H9 (cell line): ENCODE results near the gene CD58. TPM values are rescaled to one million over a fixed set of nuclear protein-coding genes. Genes with fewer than 3 reads are reported as not detected.

Experiments
- DNase-seq: peaks from one replicate; pipeline ENCODE4 v3.0.0-alpha.2; 2017
- H2AFZ ChIP-seq: one replicate; pipeline ENCODE4 v1.6.1; 2013; ENCODE audit warnings: mild to moderate bottlenecking, low read length, control low read depth, moderate library complexity
- H2AK5ac ChIP-seq: 2 replicates; pipeline ENCODE4 v1.6.1; 2013; ENCODE audit warnings: low read length, control low read depth, mixed read lengths; ENCODE audit not compliant: insufficient read length
- H2BK120ac ChIP-seq: one replicate; pipeline ENCODE4 v1.6.1; 2013; ENCODE audit warnings: low read depth, mild to moderate bottlenecking, low read length, control low read depth, inconsistent platforms; ENCODE audit not compliant: poor library complexity, severe bottlenecking
- H2BK12ac ChIP-seq: 2 replicates; pipeline ENCODE4 v1.6.1; 2013; ENCODE audit warnings: low read length, control low read depth, mixed read lengths, low read depth; ENCODE audit not compliant: insufficient read length
- H2BK15ac ChIP-seq: 2 replicates; pipeline ENCODE4 v1.6.1; 2013; ENCODE audit warnings: low read depth, low read length, control low read depth
- H2BK20ac ChIP-seq: one replicate; pipeline ENCODE4 v1.6.1; 2013; ENCODE audit warnings: low read depth, mild to moderate bottlenecking, low read length, control low read depth, inconsistent platforms; ENCODE audit not compliant: poor library complexity, severe bottlenecking
- H2BK5ac ChIP-seq: 2 replicates; pipeline ENCODE4 v1.6.1; 2013; ENCODE audit warnings: low read length, control low read depth, mixed read lengths; ENCODE audit not compliant: insufficient read length
- H3K14ac ChIP-seq: 2 replicates; pipeline ENCODE4 v1.6.1; 2013; ENCODE audit warnings: low read length, control low read depth; ENCODE audit not compliant: insufficient read depth
- H3K18ac ChIP-seq: 2 replicates; pipeline ENCODE4 v1.6.1; 2013; ENCODE audit warnings: low read depth, mild to moderate bottlenecking, mixed read lengths, low read length, control low read depth; ENCODE audit not compliant: insufficient read length
- H3K23ac ChIP-seq: 2 replicates; pipeline ENCODE4 v1.6.1; 2013; ENCODE audit warnings: low read length, control low read depth, mixed read lengths, low read depth; ENCODE audit not compliant: insufficient read length
- H3K23me2 ChIP-seq: 2 replicates; pipeline ENCODE4 v1.6.1; 2013; ENCODE audit warnings: low read depth, mild to moderate bottlenecking, mixed read lengths, low read length, control low read depth; ENCODE audit not compliant: insufficient read length, poor library complexity, severe bottlenecking
- H3K27ac ChIP-seq: 2 replicates; pipeline ENCODE4 v1.5.1; 2013; ENCODE audit warnings: low read length, control low read depth, mixed read lengths, low read depth; ENCODE audit not compliant: insufficient read length
- H3K27me3 ChIP-seq: 2 replicates; pipeline ENCODE4 v1.6.1; 2013; ENCODE audit warnings: low read length, control low read depth, inconsistent platforms; ENCODE audit not compliant: insufficient read depth
- H3K4ac ChIP-seq: 2 replicates; pipeline ENCODE4 v1.6.1; 2013; ENCODE audit warnings: low read depth, mild to moderate bottlenecking, control low read depth, inconsistent platforms, low read length, moderate library complexity
- H3K4me1 ChIP-seq: 2 replicates; pipeline ENCODE4 v1.6.1; 2013; ENCODE audit warnings: low read length, control low read depth, inconsistent platforms; ENCODE audit not compliant: insufficient read depth
- H3K4me2 ChIP-seq: 2 replicates; pipeline ENCODE4 v1.6.1; 2013; ENCODE audit warnings: low read length, control low read depth, mixed read lengths; ENCODE audit not compliant: insufficient read length, insufficient read depth
- H3K56ac ChIP-seq: 2 replicates; pipeline ENCODE4 v1.6.1; 2013; ENCODE audit warnings: low read depth, mild to moderate bottlenecking, mixed read lengths, low read length, control low read depth; ENCODE audit not compliant: insufficient read length
- H3K79me1 ChIP-seq: 2 replicates; pipeline ENCODE4 v1.6.1; 2013; ENCODE audit warnings: low read depth, mild to moderate bottlenecking, moderate library complexity, low read length, control low read depth, inconsistent platforms; ENCODE audit not compliant: insufficient read depth, poor library complexity, severe bottlenecking
- H3K79me2 ChIP-seq: 2 replicates; pipeline ENCODE4 v1.6.1; 2013; ENCODE audit warnings: low read length, control low read depth, inconsistent platforms; ENCODE audit not compliant: insufficient read depth
- H3K9ac ChIP-seq: 2 replicates; pipeline ENCODE4 v1.6.1; 2013; ENCODE audit warnings: low read length, control low read depth, mixed read lengths; ENCODE audit not compliant: insufficient read length; ENCODE audit errors: extremely low read depth
- H3K9me3 ChIP-seq: one replicate; pipeline ENCODE4 v1.6.1; 2013; ENCODE audit warnings: low read depth, low read length, inconsistent platforms; ENCODE audit not compliant: control insufficient read depth
- H3T11ph ChIP-seq: one replicate; pipeline ENCODE4 v1.6.1; 2013; ENCODE audit warnings: mild to moderate bottlenecking, low read length, control low read depth, inconsistent platforms
- H4K20me1 ChIP-seq: one replicate; pipeline ENCODE4 v1.6.1; 2013; ENCODE audit not compliant: control insufficient read depth, insufficient read length, insufficient read depth
- H4K5ac ChIP-seq: 2 replicates; pipeline ENCODE4 v1.6.1; 2013; ENCODE audit warnings: low read depth, mild to moderate bottlenecking, mixed read lengths, low read length, control low read depth; ENCODE audit not compliant: insufficient read length
- H4K8ac ChIP-seq: replicated peaks from 2 replicates; pipeline ENCODE4 v1.6.1; 2013; ENCODE audit warnings: low read length, control low read depth, mixed read lengths, low read depth; ENCODE audit not compliant: insufficient read length
- H4K91ac ChIP-seq: 2 replicates; pipeline ENCODE4 v1.6.1; 2013; ENCODE audit warnings: low read depth, mild to moderate bottlenecking, moderate library complexity, mixed read lengths, low read length, control low read depth; ENCODE audit not compliant: insufficient read length
- H3K27ac Mint-ChIP-seq, 3 experiments: 2 replicates in 2 of 3; 3 replicates in 1 of 3; pipeline ENCODE4 v1.8.0; 2020 to 2021; ENCODE audit warnings: mixed read lengths in 3 of 3, mild to moderate bottlenecking in 1 of 3, moderate library complexity in 1 of 3
- H3K27me3 Mint-ChIP-seq: 2 replicates; pipeline ENCODE4 v1.8.0; 2021; ENCODE audit warnings: low read depth, mild to moderate bottlenecking, moderate library complexity, mixed read lengths
- H3K36me3 Mint-ChIP-seq, 3 experiments: 2 replicates in 2 of 3; 3 replicates in 1 of 3; pipeline ENCODE4 v1.8.0; 2020 to 2021; ENCODE audit warnings: low read depth in 3 of 3, mixed read lengths in 3 of 3; ENCODE audit not compliant: insufficient read depth in 1 of 3
- H3K4me1 Mint-ChIP-seq, 2 experiments: 2 replicates each; pipeline ENCODE4 v1.8.0; 2020; ENCODE audit warnings: mixed read lengths in 2 of 2
- H3K4me3 Mint-ChIP-seq, 2 experiments: 2 replicates in 1 of 2; 3 replicates in 1 of 2; pipeline ENCODE4 v1.8.0; 2020 to 2021; ENCODE audit warnings: mild to moderate bottlenecking in 2 of 2, mixed read lengths in 2 of 2, moderate library complexity in 1 of 2
- H3K9me3 Mint-ChIP-seq, 2 experiments: 2 replicates in 1 of 2; 3 replicates in 1 of 2; pipeline ENCODE4 v1.8.0; 2020; ENCODE audit warnings: mild to moderate bottlenecking in 2 of 2, mixed read lengths in 2 of 2, moderate library complexity in 1 of 2
- WGBS: extraction: QIAGEN DNeasy Blood & Tissue Kit; methylation state at CpG from one replicate; pipeline ENCODE4 v1.1.7; 2013; ENCODE audit warnings: missing lambda C conversion rate, low lambda C conversion rate, mixed read lengths; ENCODE audit not compliant: insufficient read length; ENCODE audit errors: extremely low coverage; 5-methylcytosine and 5-hydroxymethylcytosine counted together
- total RNA-seq: library from RNA; stranded (reverse); gene quantifications from 2 replicates; pipeline ENCODE4 v1.2.1, GENCODE V29; 2021
- TF ChIP-seq, protein P1 (sequence below): fragments of 200-600 bp; sonication (generic); conservative IDR thresholded peaks from 3 replicates; pipeline ENCODE4 v1.8.0; 2021; ENCODE audit warnings: antibody characterized with exemption, mild to moderate bottlenecking

CD58 gene
- total RNA-seq, 1 experiment from 2014 or later: 4.3 TPM

GRCh38 chr1:116471241-116471640 is 99.6 kb downstream of the CD58 start:
- peaks cover 11 to 14% of the 10 kb centered on the region in 2 experiments for H3K4me1 Mint-ChIP-seq
- H3K4me3 Mint-ChIP-seq: no peak overlapping the region
- Histone ChIP-seq H3K27me3 (no peaks in the 10 kb centered on the region), H3K4me1 (no peaks in the 10 kb centered on the region; the same call in 1 of the 2 replicates), H3K9ac (no peak overlapping the region), H4K8ac (no peak overlapping the region), H3K4me2 (no peak overlapping the region), H3K79me2 (no peaks in the 10 kb centered on the region), H3K27ac (no peak overlapping the region), H3K56ac (no peak overlapping the region), H3K18ac (no peak overlapping the region), H2AK5ac (no peak overlapping the region), H2BK120ac (no peak overlapping the region), H2BK5ac (no peak overlapping the region), H3K14ac (no peak overlapping the region), H3K4ac (no peak overlapping the region), H3K23ac (no peak overlapping the region), H2AFZ (no peak overlapping the region), H3K79me1 (no peaks in the 10 kb centered on the region), H3T11ph (no peak overlapping the region), H4K5ac (no peak overlapping the region), H4K20me1 (no peaks in the 10 kb centered on the region), H2BK12ac (no peak overlapping the region), H2BK20ac (no peak overlapping the region), H3K23me2 (no peaks in the 10 kb centered on the region), H3K9me3 (no peaks in the 10 kb centered on the region), H2BK15ac (no peak overlapping the region), H4K91ac (no peak overlapping the region)
- DNase-seq: no peak
- no peaks in the 10 kb centered on the region for H3K9me3 Mint-ChIP-seq
- no peaks in the 10 kb centered on the region for H3K27me3 Mint-ChIP-seq
- H3K27ac Mint-ChIP-seq: no peak overlapping the region; a peak in 1 of 7 replicates
- WGBS: no CpG with 5 or more reads among the region's 4 CpGs
- TF ChIP-seq, protein P1, sequence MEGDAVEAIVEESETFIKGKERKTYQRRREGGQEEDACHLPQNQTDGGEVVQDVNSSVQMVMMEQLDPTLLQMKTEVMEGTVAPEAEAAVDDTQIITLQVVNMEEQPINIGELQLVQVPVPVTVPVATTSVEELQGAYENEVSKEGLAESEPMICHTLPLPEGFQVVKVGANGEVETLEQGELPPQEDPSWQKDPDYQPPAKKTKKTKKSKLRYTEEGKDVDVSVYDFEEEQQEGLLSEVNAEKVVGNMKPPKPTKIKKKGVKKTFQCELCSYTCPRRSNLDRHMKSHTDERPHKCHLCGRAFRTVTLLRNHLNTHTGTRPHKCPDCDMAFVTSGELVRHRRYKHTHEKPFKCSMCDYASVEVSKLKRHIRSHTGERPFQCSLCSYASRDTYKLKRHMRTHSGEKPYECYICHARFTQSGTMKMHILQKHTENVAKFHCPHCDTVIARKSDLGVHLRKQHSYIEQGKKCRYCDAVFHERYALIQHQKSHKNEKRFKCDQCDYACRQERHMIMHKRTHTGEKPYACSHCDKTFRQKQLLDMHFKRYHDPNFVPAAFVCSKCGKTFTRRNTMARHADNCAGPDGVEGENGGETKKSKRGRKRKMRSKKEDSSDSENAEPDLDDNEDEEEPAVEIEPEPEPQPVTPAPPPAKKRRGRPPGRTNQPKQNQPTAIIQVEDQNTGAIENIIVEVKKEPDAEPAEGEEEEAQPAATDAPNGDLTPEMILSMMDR: no peak
- no peaks in the 10 kb centered on the region for H3K36me3 Mint-ChIP-seq
